Uterus (tissue), 2 donors: ENCODE data around the gene VPS33A.

ENCODE experiments used
- POLR2A ChIP-seq, 2 donors: fragments of 450-650 bp; IDR thresholded peaks; one replicate each; pipeline ENCODE4 v1.6.1; 2016; ENCODE audit warnings: antibody characterized with exemption in 2 of 2, mild to moderate bottlenecking in 1 of 2, moderate library complexity in 1 of 2
- TF ChIP-seq, protein P1 (sequence below), 4 experiments: fragments of 200-600 bp in 2 of 4; fragments of 450-650 bp in 2 of 4; sonication (generic) in 2 of 4; IDR thresholded peaks; one replicate each; pipeline ENCODE4 v1.5.1; 2016 to 2019; ENCODE audit warnings: antibody characterized with exemption in 4 of 4, mild to moderate bottlenecking in 2 of 4, moderate library complexity in 1 of 4

- TF ChIP-seq, protein P1, sequence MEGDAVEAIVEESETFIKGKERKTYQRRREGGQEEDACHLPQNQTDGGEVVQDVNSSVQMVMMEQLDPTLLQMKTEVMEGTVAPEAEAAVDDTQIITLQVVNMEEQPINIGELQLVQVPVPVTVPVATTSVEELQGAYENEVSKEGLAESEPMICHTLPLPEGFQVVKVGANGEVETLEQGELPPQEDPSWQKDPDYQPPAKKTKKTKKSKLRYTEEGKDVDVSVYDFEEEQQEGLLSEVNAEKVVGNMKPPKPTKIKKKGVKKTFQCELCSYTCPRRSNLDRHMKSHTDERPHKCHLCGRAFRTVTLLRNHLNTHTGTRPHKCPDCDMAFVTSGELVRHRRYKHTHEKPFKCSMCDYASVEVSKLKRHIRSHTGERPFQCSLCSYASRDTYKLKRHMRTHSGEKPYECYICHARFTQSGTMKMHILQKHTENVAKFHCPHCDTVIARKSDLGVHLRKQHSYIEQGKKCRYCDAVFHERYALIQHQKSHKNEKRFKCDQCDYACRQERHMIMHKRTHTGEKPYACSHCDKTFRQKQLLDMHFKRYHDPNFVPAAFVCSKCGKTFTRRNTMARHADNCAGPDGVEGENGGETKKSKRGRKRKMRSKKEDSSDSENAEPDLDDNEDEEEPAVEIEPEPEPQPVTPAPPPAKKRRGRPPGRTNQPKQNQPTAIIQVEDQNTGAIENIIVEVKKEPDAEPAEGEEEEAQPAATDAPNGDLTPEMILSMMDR (IDR thresholded peaks at IDR 0.05), result no peak
- TF ChIP-seq POLR2A (IDR thresholded peaks at IDR 0.05), result no peak
Observed at GRCh38 chr12:122200541-122201175, 65.6 kb downstream of the VPS33A start.
